Endothelial cell of umbilical vein (primary cell): Measurements from ENCODE around the gene EOGT. TPM values are rescaled to one million over a fixed set of nuclear protein-coding genes. Genes with fewer than 3 reads are reported as not detected.

Source experiments
- BruUV-seq: library from RNA; stranded (reverse); fragments of 400-500 nt; replicated peaks from 2 replicates; lab custom pipeline; 2021; lab: Mats Ljungman, UMichigan
- CTCF ChIA-PET: fragments of 300-600, 350-600 bp; sonication (Branson Sonifier 250); formaldehyde crosslinking; loops from one replicate; lab custom pipeline; 2021; ENCODE audit warnings: antibody characterized with exemption, inconsistent platforms; lab: Charles Lee
- POLR2A ChIA-PET: fragments of 300-600, 350-600 bp; sonication (Branson Sonifier 250); formaldehyde crosslinking; loops from one replicate; lab custom pipeline; 2021; ENCODE audit warnings: antibody characterized with exemption, inconsistent platforms; lab: Charles Lee
- DNase-seq: peaks from one replicate; pipeline ENCODE4 v3.0.0-alpha.2; 2011; ENCODE audit warnings: low read depth, low spot score
- FAIRE-seq: peaks from 2 replicates; lab custom pipeline; 2011; peaks lifted over from hg19 to GRCh38; lab: Jason Lieb, UNC
- H2AFZ ChIP-seq: 2 replicates; pipeline ENCODE4 v1.6.0; 2012; ENCODE audit warnings: low read depth, low read length, control low read depth, inconsistent platforms
- H3K27ac ChIP-seq: 2 replicates; pipeline ENCODE4 v1.5.1; 2011; ENCODE audit warnings: low read depth, mild to moderate bottlenecking, control low read depth, low read length, moderate library complexity; ENCODE audit not compliant: insufficient read depth
- H3K27me3 ChIP-seq, 2 experiments: 2 replicates each; pipeline versions ENCODE4 v1.6.0 to v1.6.1; 2011; ENCODE audit warnings: low read length in 2 of 2, mixed read lengths in 1 of 2; ENCODE audit not compliant: control insufficient read depth in 2 of 2, insufficient read depth in 2 of 2
- H3K36me3 ChIP-seq, 2 experiments: 2 replicates in 1 of 2; 3 replicates in 1 of 2; pipeline ENCODE4 v1.5.1; 2011; ENCODE audit warnings: low read length in 2 of 2, mild to moderate bottlenecking in 1 of 2, moderate library complexity in 1 of 2; ENCODE audit not compliant: control insufficient read depth in 2 of 2, insufficient read depth in 2 of 2; ENCODE audit errors: extremely low read depth in 1 of 2
- H3K4me1 ChIP-seq: 3 replicates; pipeline ENCODE4 v1.5.1; 2011; ENCODE audit warnings: mild to moderate bottlenecking, low read length; ENCODE audit not compliant: control insufficient read depth, insufficient read depth; ENCODE audit errors: extremely low read depth
- H3K4me2 ChIP-seq: 2 replicates; pipeline ENCODE4 v1.6.1; 2011; ENCODE audit warnings: low read length, control low read depth, mixed read lengths; ENCODE audit not compliant: insufficient read depth
- H3K4me3 ChIP-seq, 3 experiments: fragments of 200-600 bp in 1 of 3; sonication (generic), shearing (Covaris generic) in 1 of 3; replicated peaks in 1 of 3; 2 replicates each; pipeline ENCODE4 v1.5.1; 2011 to 2016; ENCODE audit warnings: control low read depth in 3 of 3, low read length in 3 of 3, mild to moderate bottlenecking in 2 of 3, inconsistent platforms in 1 of 3, low read depth in 1 of 3, moderate library complexity in 1 of 3; ENCODE audit not compliant: insufficient read depth in 1 of 3
- H3K79me2 ChIP-seq: 2 replicates; pipeline ENCODE4 v1.6.0; 2012; ENCODE audit warnings: low read length, inconsistent platforms; ENCODE audit not compliant: control insufficient read depth, insufficient read depth
- H3K9ac ChIP-seq: replicated peaks from 2 replicates; pipeline ENCODE3; 2011; ENCODE audit warnings: low read length, control low read depth; ENCODE audit not compliant: insufficient read depth; ENCODE audit errors: extremely low read depth
- H3K9me1 ChIP-seq: replicated peaks from 3 replicates; pipeline ENCODE4 v1.6.0; 2011; ENCODE audit warnings: mild to moderate bottlenecking, low read length; ENCODE audit not compliant: control insufficient read depth, insufficient read depth; ENCODE audit errors: extremely low read depth
- H3K9me3 ChIP-seq: replicated peaks from 2 replicates; pipeline ENCODE4 v1.5.1; 2012; ENCODE audit warnings: low read length, inconsistent platforms; ENCODE audit not compliant: control insufficient read depth, insufficient read depth
- H4K20me1 ChIP-seq: replicated peaks from 2 replicates; pipeline ENCODE3; 2011; ENCODE audit warnings: mild to moderate bottlenecking, low read length; ENCODE audit not compliant: control insufficient read depth, insufficient read depth; ENCODE audit errors: extremely low read depth
- EZH2 ChIP-seq: IDR thresholded peaks from 2 replicates; pipeline ENCODE4 v1.6.1; 2012; ENCODE audit warnings: borderline replicate concordance, low read depth, mild to moderate bottlenecking, moderate library complexity, low read length, inconsistent platforms; ENCODE audit not compliant: severe bottlenecking
- FOS ChIP-seq: IDR thresholded peaks from 2 replicates; pipeline ENCODE4 v1.6.1; 2011; ENCODE audit warnings: mild to moderate bottlenecking, low read length, moderate library complexity, borderline replicate concordance; ENCODE audit not compliant: insufficient read depth
- GATA2 ChIP-seq: IDR thresholded peaks from 2 replicates; pipeline ENCODE4 v1.7.0; 2011; ENCODE audit warnings: low read depth, mild to moderate bottlenecking, moderate library complexity, mixed read lengths, low read length; ENCODE audit not compliant: insufficient read length, insufficient read depth
- JUN ChIP-seq: IDR thresholded peaks from 2 replicates; pipeline ENCODE4 v1.6.1; 2011; ENCODE audit warnings: borderline replicate concordance, low read depth; ENCODE audit not compliant: insufficient read length, insufficient read depth
- MYC ChIP-seq: IDR thresholded peaks from one replicate; pipeline ENCODE4 v1.6.1; 2011; ENCODE audit warnings: mild to moderate bottlenecking, low read depth, low read length
- POLR2A ChIP-seq: IDR thresholded peaks from 2 replicates; pipeline ENCODE4 v1.6.1; 2012; ENCODE audit warnings: low read depth, mild to moderate bottlenecking, control low read depth, low read length
- POLR2AphosphoS5 ChIP-seq: IDR thresholded peaks from 2 replicates; pipeline ENCODE4 v1.6.1; 2012; ENCODE audit warnings: low read depth, mild to moderate bottlenecking, control low read depth, low read length, moderate library complexity; ENCODE audit not compliant: insufficient read depth
- dilution Hi-C: fragments of 300-500 bp; cut with MboI; formaldehyde crosslinking; loops from one replicate; pipeline ENCODE4 v1.15.0; 2019; ENCODE audit warnings: low sequenced_read_pairs; ENCODE audit not compliant: extremely low pct_ligation_motif_present
- intact Hi-C: fragments of 100-400 bp; cut with micrococcal nuclease; formaldehyde crosslinking; loops from one replicate; pipeline ENCODE4 v1.10.0; 2022
- polyA plus RNA-seq, 4 experiments: library from polyadenylated mRNA; depleted of rRNA in 3 of 4; stranded (reverse) in 3 of 4; unstranded in 1 of 4; fragments of >200 nt; gene quantifications; 2 replicates each; pipeline versions ENCODE4 v1.2.1 to v1.2.3, GENCODE V29; 2011 to 2012; ENCODE audit warnings: missing spikeins in 1 of 4
- total RNA-seq: library from RNA; stranded (reverse); gene quantifications from 2 replicates; pipeline ENCODE4 v1.2.3, GENCODE V29; 2021
- TF ChIP-seq, protein P1 (sequence below), 2 donors: IDR thresholded peaks; 1 replicate in 1 of 2; 2 replicates in 1 of 2; pipeline ENCODE4 v1.5.1; 2011; ENCODE audit warnings: low read length in 2 of 2, mild to moderate bottlenecking in 2 of 2, moderate library complexity in 2 of 2, control low read depth in 1 of 2, inconsistent platforms in 1 of 2, low read depth in 1 of 2; ENCODE audit not compliant: insufficient read depth in 1 of 2; ENCODE audit errors: extremely low read depth in 1 of 2
- TF ChIP-seq, protein P2 (sequence below): IDR thresholded peaks from 2 replicates; pipeline ENCODE4 v1.6.1; 2011; ENCODE audit not compliant: insufficient read depth, insufficient read length

The EOGT gene
- total and polyA plus RNA-seq, 2 donors (not counting 3 experiments of a cell fraction or from before 2014, with no cell fraction given), result 35.6 to 99.4 TPM

DNA sequence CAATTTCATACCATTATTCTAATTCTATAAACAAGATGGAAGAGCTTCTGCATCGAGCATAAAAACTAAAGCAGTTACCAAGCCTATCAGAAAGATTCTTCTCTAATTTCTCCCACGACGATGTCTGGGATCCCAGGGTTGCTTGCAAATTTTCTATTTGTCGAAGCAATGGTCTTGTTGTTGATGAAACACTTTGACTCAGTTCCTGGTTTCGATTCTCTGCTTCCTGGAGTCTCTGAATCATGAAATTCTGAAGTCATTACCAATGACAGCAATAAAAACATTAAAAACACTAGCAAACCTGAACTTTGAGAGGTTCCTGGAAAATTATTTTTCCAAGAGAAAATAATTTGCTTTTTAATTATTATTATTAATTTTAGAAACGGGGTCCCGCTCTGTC is 20.0 kb upstream of the EOGT start:
- dilution Hi-C loops, result no loop called here

More for the DNA sequence above, 20.0 kb upstream of the EOGT start:
- Histone ChIP-seq H3K27ac (peak overlapping the region; percentile 96), H3K4me3 (peak overlapping the region in 1 of 3 experiments; percentile 33), H3K4me2 (peak overlapping the region; percentile 84), H4K20me1 (no peaks in the 10 kb centered on the region), H3K9me3 (no peaks in the 10 kb centered on the region), H2AFZ (no peak overlapping the region), H3K4me1 (peaks cover 25% of the 10 kb centered on the region), H3K9ac (peak overlapping the region; percentile 71), H3K9me1 (no peaks in the 10 kb centered on the region), H3K36me3 (peaks cover 7 to 33% of the 10 kb centered on the region in 2 experiments), H3K79me2 (peaks cover 7% of the 10 kb centered on the region), H3K27me3 (no peaks in the 10 kb centered on the region)
- POLR2A ChIA-PET, result interaction anchor here (1.5 to 3.2 kb wide), 2 partner anchors 20 to 25 kb away, joined by 5 to 8 read pairs; partner anchors contain the start of gene EOGT
- FAIRE-seq (peak; percentile 55), DNase-seq (peak; percentile 94)
- TF ChIP-seq GATA2 (peak; percentile 41), POLR2A (no peak), POLR2AphosphoS5 (peak; percentile 43), FOS (peak; percentile 87), JUN (peak; percentile 95), EZH2 (no peak), MYC (no peak)
- TF ChIP-seq, protein P1, sequence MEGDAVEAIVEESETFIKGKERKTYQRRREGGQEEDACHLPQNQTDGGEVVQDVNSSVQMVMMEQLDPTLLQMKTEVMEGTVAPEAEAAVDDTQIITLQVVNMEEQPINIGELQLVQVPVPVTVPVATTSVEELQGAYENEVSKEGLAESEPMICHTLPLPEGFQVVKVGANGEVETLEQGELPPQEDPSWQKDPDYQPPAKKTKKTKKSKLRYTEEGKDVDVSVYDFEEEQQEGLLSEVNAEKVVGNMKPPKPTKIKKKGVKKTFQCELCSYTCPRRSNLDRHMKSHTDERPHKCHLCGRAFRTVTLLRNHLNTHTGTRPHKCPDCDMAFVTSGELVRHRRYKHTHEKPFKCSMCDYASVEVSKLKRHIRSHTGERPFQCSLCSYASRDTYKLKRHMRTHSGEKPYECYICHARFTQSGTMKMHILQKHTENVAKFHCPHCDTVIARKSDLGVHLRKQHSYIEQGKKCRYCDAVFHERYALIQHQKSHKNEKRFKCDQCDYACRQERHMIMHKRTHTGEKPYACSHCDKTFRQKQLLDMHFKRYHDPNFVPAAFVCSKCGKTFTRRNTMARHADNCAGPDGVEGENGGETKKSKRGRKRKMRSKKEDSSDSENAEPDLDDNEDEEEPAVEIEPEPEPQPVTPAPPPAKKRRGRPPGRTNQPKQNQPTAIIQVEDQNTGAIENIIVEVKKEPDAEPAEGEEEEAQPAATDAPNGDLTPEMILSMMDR (IDR thresholded peaks at IDR 0.05; ENCODE audit: extremely low read depth in 1 of 2, insufficient read depth in 1 of 2, low read depth in 1 of 2, low read length in 2 of 2), result no peak
- TF ChIP-seq, protein P2, sequence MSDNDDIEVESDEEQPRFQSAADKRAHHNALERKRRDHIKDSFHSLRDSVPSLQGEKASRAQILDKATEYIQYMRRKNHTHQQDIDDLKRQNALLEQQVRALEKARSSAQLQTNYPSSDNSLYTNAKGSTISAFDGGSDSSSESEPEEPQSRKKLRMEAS, result no peak
- no TSS peak for BruUV-seq
- intact Hi-C loops, result loop anchor here (1.0 to 2.0 kb wide), 3 partner anchors 19 to 49 kb away; partner anchors contain the start of genes EOGT and TMF1
- CTCF ChIA-PET, result no interaction called here
